Osteoblast (primary cell): ENCODE results near the gene GDF7. TPM values are rescaled to one million over a fixed set of nuclear protein-coding genes. Genes with fewer than 3 reads are reported as not detected.

Experiments used
- DNase-seq: peaks from one replicate; pipeline ENCODE4 v3.0.0; 2011; ENCODE audit warnings: low spot score, mixed read lengths; ENCODE audit not compliant: insufficient read length; ENCODE audit errors: missing footprints
- H2AFZ ChIP-seq: 2 replicates; pipeline ENCODE4 v1.6.0; 2011; ENCODE audit warnings: mild to moderate bottlenecking, low read length
- H3K27ac ChIP-seq: 2 replicates; pipeline ENCODE4 v1.5.1; 2011; ENCODE audit warnings: mild to moderate bottlenecking, low read depth, low read length, moderate library complexity
- H3K27me3 ChIP-seq: 2 replicates; pipeline ENCODE4 v1.6.0; 2012; ENCODE audit warnings: mild to moderate bottlenecking, control low read depth, inconsistent platforms, low read length, moderate library complexity; ENCODE audit not compliant: insufficient read depth
- H3K36me3 ChIP-seq: 2 replicates; pipeline ENCODE4 v1.5.1; 2011; ENCODE audit warnings: mild to moderate bottlenecking, low read length, control low read depth, moderate library complexity; ENCODE audit not compliant: insufficient read depth
- H3K4me1 ChIP-seq: 2 replicates; pipeline ENCODE4 v1.5.1; 2011; ENCODE audit warnings: mild to moderate bottlenecking, low read length, control low read depth, moderate library complexity; ENCODE audit not compliant: insufficient read depth
- H3K4me2 ChIP-seq: 2 replicates; pipeline ENCODE4 v1.6.0; 2011; ENCODE audit warnings: mild to moderate bottlenecking, low read length; ENCODE audit not compliant: insufficient read depth
- H3K4me3 ChIP-seq: fragments of 200-600 bp; sonication (generic); 3 replicates; pipeline ENCODE4 v1.5.1; 2012; ENCODE audit warnings: mild to moderate bottlenecking, low read length, inconsistent platforms; ENCODE audit not compliant: insufficient read depth
- H3K79me2 ChIP-seq: 2 replicates; pipeline ENCODE4 v1.6.0; 2012; ENCODE audit warnings: mild to moderate bottlenecking, low read length, control low read depth, inconsistent platforms; ENCODE audit not compliant: insufficient read depth
- H3K9me3 ChIP-seq: 2 replicates; pipeline ENCODE4 v1.5.1; 2011; ENCODE audit warnings: low read depth, low read length, control low read depth
- H4K20me1 ChIP-seq: 2 replicates; pipeline ENCODE4 v1.6.0; 2012; ENCODE audit warnings: mild to moderate bottlenecking, low read length, control low read depth; ENCODE audit not compliant: insufficient read depth
- CTCF ChIP-seq: IDR thresholded peaks from 2 replicates; pipeline ENCODE4 v1.5.1; 2011; ENCODE audit warnings: mild to moderate bottlenecking, low read depth, low read length, moderate library complexity; ENCODE audit errors: extremely low read depth
- total RNA-seq: library from RNA; depleted of rRNA; stranded (reverse); fragments of >200 nt; gene quantifications from 2 replicates; pipeline ENCODE4 v1.2.3, GENCODE V29; 2012

GDF7 gene
- total RNA-seq, 1 donor: not detected

DNA sequence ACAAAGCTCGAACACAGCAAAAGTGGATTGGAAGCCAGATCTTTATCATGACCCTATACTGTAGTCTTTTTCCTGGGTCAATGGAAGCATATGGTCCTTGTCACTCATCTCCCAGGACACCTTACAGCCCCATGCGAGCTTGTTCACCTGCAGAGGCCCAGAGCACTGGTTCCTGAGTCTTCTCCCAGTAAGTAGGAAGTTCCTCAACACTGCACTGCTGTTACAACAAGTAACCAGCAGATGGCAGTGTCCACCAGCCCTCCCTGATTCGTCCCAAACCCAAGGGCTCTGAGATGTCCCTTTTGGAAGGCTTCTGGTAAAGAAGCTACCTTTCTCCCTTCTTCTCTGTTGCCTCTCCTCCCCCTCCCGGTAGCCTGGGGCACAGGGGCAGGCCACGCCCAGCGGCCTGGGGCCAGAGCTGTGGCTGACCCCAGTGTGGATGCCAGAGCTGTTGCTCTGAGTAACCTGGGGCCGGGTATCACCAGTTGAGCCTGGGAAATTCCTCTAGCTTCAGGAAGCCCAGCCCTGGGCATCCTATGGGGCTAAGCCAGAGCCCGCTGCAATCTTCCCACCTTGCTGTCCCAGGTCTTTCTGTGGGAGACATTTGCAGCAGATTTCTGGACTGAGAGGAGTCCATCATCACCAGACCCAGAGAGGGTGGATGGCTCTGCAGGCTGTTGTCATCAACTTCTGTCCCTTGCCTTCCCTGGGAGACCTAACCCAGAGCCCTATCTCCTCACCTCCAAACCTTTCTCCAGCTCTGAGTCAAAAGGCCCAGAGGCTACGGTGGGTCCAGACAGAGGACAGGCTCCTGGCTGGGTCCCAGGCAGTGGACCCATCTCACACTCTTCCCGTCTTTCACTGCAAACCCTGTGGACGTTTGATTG lies 5.3 kb upstream of the GDF7 start:
- Histone ChIP-seq H2AFZ (no peak overlapping the region), H3K4me2 (no peak overlapping the region), H3K27me3 (peaks cover 84% of the 10 kb centered on the region), H3K79me2 (no peaks in the 10 kb centered on the region), H3K36me3 (no peaks in the 10 kb centered on the region), H3K4me1 (no peaks in the 10 kb centered on the region), H3K9me3 (no peaks in the 10 kb centered on the region), H3K4me3 (no peak overlapping the region), H4K20me1 (no peaks in the 10 kb centered on the region), H3K27ac (no peak overlapping the region)
- peak; percentile 98 for DNase-seq
- TF ChIP-seq CTCF: peak; percentile 96

GRCh38 chr2:20662308-20662937 lies 4.5 kb upstream of the GDF7 start:
- H3K4me1 ChIP-seq: no peaks in the 10 kb centered on the region
- no peaks in the 10 kb centered on the region for H3K9me3 ChIP-seq
- H3K36me3 ChIP-seq: no peaks in the 10 kb centered on the region
- H3K4me2 ChIP-seq: no peak overlapping the region
- no peak overlapping the region for H3K27ac ChIP-seq
- TF ChIP-seq CTCF: no peak
- no peak for DNase-seq
- H2AFZ ChIP-seq: no peak overlapping the region
- H3K27me3 ChIP-seq: peaks cover 80% of the 10 kb centered on the region
- no peaks in the 10 kb centered on the region for H4K20me1 ChIP-seq
- no peaks in the 10 kb centered on the region for H3K79me2 ChIP-seq
- H3K4me3 ChIP-seq: no peak overlapping the region

DNA sequence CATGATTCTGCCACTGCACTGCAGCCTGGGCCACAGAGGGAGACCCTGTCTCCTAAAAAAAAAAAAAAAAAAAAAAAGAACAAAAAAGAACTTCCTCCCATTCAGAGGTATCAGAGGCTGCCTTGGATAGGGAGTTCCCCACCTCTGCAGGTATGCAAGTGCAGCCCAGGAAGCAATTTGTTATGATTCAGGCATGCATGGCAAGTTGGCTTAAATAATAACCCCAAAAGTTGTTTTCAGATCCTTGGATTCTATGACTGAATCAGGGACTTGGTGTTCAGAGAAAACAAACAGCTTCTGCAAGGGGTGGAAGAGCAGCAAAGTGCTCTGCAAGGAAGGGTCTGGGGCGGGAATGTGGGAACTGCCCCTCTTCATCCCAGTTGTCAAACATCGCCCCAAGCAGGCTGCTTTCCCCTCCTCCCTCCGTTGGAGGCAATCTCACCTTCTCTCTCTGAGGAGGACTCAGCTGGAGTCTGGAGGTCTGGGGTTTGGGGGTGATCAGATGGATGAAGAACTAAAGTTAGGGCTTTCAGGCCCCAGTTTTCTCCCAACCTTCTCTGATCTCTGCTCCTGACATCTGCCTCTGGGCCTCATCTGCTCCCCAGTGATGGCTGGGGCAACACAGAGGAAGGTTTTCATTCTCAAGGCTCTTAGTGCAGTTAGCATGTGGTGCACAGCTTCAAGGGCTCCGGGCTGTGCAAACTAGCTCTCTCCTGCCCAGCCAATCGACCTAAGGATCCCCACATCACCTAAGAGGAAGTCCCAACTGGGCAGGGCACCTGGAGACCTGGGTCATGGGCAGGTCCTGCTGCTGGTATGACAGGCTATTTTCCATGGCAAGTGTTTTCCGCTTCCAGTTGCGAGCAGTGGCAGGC lies 3.5 kb upstream of the GDF7 start:
- TF ChIP-seq CTCF: no peak

More for the DNA sequence above, 3.5 kb upstream of the GDF7 start:
- H3K9me3 ChIP-seq: no peaks in the 10 kb centered on the region
- peaks cover 87% of the 10 kb centered on the region for H3K27me3 ChIP-seq
- H3K27ac ChIP-seq: no peak overlapping the region
- DNase-seq: peak; percentile 85
- H2AFZ ChIP-seq: no peak overlapping the region
- H3K79me2 ChIP-seq: no peaks in the 10 kb centered on the region
- H3K4me1 ChIP-seq: no peaks in the 10 kb centered on the region
- H4K20me1 ChIP-seq: no peaks in the 10 kb centered on the region
- no peak overlapping the region for H3K4me3 ChIP-seq
- no peak overlapping the region for H3K4me2 ChIP-seq
- H3K36me3 ChIP-seq: no peaks in the 10 kb centered on the region
